ENCODE data around the gene USH2A.

The USH2A gene

GRCh38 chr1:215739025-215739424, 684.2 kb downstream of the USH2A start:
- POLR2A ChIA-PET = no interaction called here
- CTCF ChIA-PET = interaction anchor here (0.6 kb wide), 1 partner anchor 29 kb away, joined by 3 read pairs; no protein-coding TSS in a partner anchor

GRCh38 chr1:215731699-215732098, 691.5 kb downstream of the USH2A start:
- Histone ChIP-seq H3K4me3 (ENCODE audit: low read depth, low read length) (no peak overlapping the region), H3K9me3 (ENCODE audit: control insufficient read depth, insufficient read depth, low read depth, low read length) (no peaks in the 10 kb centered on the region), H3K27ac (ENCODE audit: extremely low read depth, low read depth, low read length) (no peak overlapping the region), H3K36me3 (ENCODE audit: control insufficient read depth in 2 of 2, insufficient read depth in 1 of 2, low read length in 2 of 2) (no peaks in the 10 kb centered on the region), H3K4me1 (ENCODE audit: control insufficient read depth, insufficient read depth, low read length) (no peaks in the 10 kb centered on the region)
- TF ChIP-seq, protein P1, sequence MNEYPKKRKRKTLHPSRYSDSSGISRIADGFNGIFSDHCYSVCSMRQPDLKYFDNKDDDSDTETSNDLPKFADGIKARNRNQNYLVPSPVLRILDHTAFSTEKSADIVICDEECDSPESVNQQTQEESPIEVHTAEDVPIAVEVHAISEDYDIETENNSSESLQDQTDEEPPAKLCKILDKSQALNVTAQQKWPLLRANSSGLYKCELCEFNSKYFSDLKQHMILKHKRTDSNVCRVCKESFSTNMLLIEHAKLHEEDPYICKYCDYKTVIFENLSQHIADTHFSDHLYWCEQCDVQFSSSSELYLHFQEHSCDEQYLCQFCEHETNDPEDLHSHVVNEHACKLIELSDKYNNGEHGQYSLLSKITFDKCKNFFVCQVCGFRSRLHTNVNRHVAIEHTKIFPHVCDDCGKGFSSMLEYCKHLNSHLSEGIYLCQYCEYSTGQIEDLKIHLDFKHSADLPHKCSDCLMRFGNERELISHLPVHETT (tag by site-specific recombination; IDR thresholded peaks at IDR 0.05) = no peak
- TF ChIP-seq ZNF473 (tag by site-specific recombination; IDR thresholded peaks at IDR 0.05) = no peak
- no peak for TF ChIP-seq OVOL3 (tag by site-specific recombination; IDR thresholded peaks at IDR 0.05)
- TF ChIP-seq ZNF223 (tag by site-specific recombination; IDR thresholded peaks at IDR 0.05) = no peak
- TF ChIP-seq ZNF146 (tag by site-specific recombination; IDR thresholded peaks at IDR 0.05) = no peak
- no peak for TF ChIP-seq YY2 (tag by site-specific recombination; IDR thresholded peaks at IDR 0.05)
- no peak for TF ChIP-seq ZFP37 (tag by site-specific recombination; IDR thresholded peaks at IDR 0.05)
- no peak for TF ChIP-seq ZBTB1 (tag by site-specific recombination; IDR thresholded peaks at IDR 0.05)
- TF ChIP-seq ZNF280C (tag by site-specific recombination; IDR thresholded peaks at IDR 0.05) = no peak
- ChIA-PET CTCF (no interaction called here), POLR2A (no interaction called here)

More at GRCh38 chr1:215739025-215739424, 684.2 kb downstream of the USH2A start:
- Histone ChIP-seq H3K27ac (ENCODE audit: extremely low read depth, low read depth, low read length) (no peak overlapping the region), H3K9me3 (ENCODE audit: control insufficient read depth, insufficient read depth, low read depth, low read length) (no peaks in the 10 kb centered on the region), H3K4me1 (ENCODE audit: control insufficient read depth, insufficient read depth, low read length) (no peaks in the 10 kb centered on the region), H3K4me3 (ENCODE audit: low read depth, low read length) (no peak overlapping the region), H3K36me3 (ENCODE audit: control insufficient read depth in 2 of 2, insufficient read depth in 1 of 2, low read length in 2 of 2) (no peaks in the 10 kb centered on the region)
- TF ChIP-seq ZNF391 (tag by site-specific recombination; IDR thresholded peaks at IDR 0.05; ENCODE audit: borderline replicate concordance, low read depth) = no peak
- no peak for TF ChIP-seq ZBTB20 (tag by site-specific recombination; IDR thresholded peaks at IDR 0.05)
- no peak for TF ChIP-seq MEIS1 (CRISPR knock-in tag; IDR thresholded peaks at IDR 0.05; ENCODE audit: borderline replicate concordance)
- TF ChIP-seq SALL2 (tag by site-specific recombination; IDR thresholded peaks at IDR 0.05; ENCODE audit: borderline replicate concordance) = no peak
- TF ChIP-seq ZNF202 (tag by site-specific recombination; IDR thresholded peaks at IDR 0.05; ENCODE audit: borderline replicate concordance) = no peak
- no peak for TF ChIP-seq SCRT2 (tag by site-specific recombination; IDR thresholded peaks at IDR 0.05)
- TF ChIP-seq SP7 (tag by site-specific recombination; IDR thresholded peaks at IDR 0.05) = no peak
- TF ChIP-seq, protein P2, sequence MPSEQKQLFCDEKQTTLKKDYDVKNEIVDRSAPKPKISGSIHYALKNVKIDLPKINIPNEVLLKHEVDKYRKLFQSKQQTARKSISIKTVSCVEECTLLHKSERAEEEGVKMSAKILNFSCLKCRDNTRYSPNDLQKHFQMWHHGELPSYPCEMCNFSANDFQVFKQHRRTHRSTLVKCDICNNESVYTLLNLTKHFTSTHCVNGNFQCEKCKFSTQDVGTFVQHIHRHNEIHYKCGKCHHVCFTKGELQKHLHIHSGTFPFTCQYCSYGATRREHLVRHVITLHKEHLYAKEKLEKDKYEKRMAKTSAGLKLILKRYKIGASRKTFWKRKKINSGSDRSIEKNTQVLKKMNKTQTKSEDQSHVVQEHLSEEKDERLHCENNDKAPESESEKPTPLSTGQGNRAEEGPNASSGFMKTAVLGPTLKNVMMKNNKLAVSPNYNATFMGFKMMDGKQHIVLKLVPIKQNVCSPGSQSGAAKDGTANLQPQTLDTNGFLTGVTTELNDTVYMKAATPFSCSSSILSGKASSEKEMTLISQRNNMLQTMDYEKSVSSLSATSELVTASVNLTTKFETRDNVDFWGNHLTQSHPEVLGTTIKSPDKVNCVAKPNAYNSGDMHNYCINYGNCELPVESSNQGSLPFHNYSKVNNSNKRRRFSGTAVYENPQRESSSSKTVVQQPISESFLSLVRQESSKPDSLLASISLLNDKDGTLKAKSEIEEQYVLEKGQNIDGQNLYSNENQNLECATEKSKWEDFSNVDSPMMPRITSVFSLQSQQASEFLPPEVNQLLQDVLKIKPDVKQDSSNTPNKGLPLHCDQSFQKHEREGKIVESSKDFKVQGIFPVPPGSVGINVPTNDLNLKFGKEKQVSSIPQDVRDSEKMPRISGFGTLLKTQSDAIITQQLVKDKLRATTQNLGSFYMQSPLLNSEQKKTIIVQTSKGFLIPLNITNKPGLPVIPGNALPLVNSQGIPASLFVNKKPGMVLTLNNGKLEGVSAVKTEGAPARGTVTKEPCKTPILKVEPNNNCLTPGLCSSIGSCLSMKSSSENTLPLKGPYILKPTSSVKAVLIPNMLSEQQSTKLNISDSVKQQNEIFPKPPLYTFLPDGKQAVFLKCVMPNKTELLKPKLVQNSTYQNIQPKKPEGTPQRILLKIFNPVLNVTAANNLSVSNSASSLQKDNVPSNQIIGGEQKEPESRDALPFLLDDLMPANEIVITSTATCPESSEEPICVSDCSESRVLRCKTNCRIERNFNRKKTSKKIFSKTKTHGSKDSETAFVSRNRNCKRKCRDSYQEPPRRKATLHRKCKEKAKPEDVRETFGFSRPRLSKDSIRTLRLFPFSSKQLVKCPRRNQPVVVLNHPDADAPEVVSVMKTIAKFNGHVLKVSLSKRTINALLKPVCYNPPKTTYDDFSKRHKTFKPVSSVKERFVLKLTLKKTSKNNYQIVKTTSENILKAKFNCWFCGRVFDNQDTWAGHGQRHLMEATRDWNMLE (tag by site-specific recombination; conservative IDR thresholded peaks at IDR 0.05; ENCODE audit: low read depth) = no peak
- no peak for TF ChIP-seq ZNF2 (tag by site-specific recombination; IDR thresholded peaks at IDR 0.05)
- no peak for TF ChIP-seq ZFP37 (tag by site-specific recombination; IDR thresholded peaks at IDR 0.05)
- no peak for TF ChIP-seq ZNF623 (tag by site-specific recombination; IDR thresholded peaks at IDR 0.05)
- TF ChIP-seq ZNF324 (tag by site-specific recombination; IDR thresholded peaks at IDR 0.05) = no peak
- no peak for TF ChIP-seq ZNF654 (tag by site-specific recombination; IDR thresholded peaks at IDR 0.05; ENCODE audit: low read depth)
- TF ChIP-seq ZNF248 (tag by site-specific recombination; IDR thresholded peaks at IDR 0.05) = no peak
- no peak for TF ChIP-seq ZNF707 (tag by site-specific recombination; IDR thresholded peaks at IDR 0.05)

All from HEK293 (cell line).